ENCODE data around the gene STYX. TPM values are rescaled to one million over a fixed set of nuclear protein-coding genes. Genes with fewer than 3 reads are reported as not detected.

Gene STYX
- total RNA-seq, 3 donors from 2014 or later = 15.1 to 17.7 (median 16.0) TPM

GRCh38 chr14:52776816-52777215 is 46.9 kb downstream of the STYX start:
- intact Hi-C loops (cut with DNase I; ENCODE audit: low total_unique reads) = no loop called here
- no peaks in the 10 kb centered on the region for H3K9me3 ChIP-seq
- no peak overlapping the region for H3K27ac ChIP-seq
- H3K4me1 ChIP-seq = no peaks in the 10 kb centered on the region
- H3K36me3 ChIP-seq = no peaks in the 10 kb centered on the region
- TF ChIP-seq POLR2AphosphoS5 (IDR thresholded peaks at IDR 0.05) (no peak), POLR2A (IDR thresholded peaks at IDR 0.05) (no peak), CTCF (IDR thresholded peaks at IDR 0.05) (no peak)
- H3K4me3 ChIP-seq = no peak overlapping the region
- DNase-seq (ENCODE audit: low spot score in 2 of 2) = no peak
- no peaks in the 10 kb centered on the region for H3K27me3 ChIP-seq

GRCh38 chr14:52778702-52779101 is 48.7 kb downstream of the STYX start:
- Histone ChIP-seq H3K4me1 (no peaks in the 10 kb centered on the region), H3K27me3 (no peaks in the 10 kb centered on the region), H3K36me3 (no peaks in the 10 kb centered on the region), H3K9me3 (no peaks in the 10 kb centered on the region), H3K27ac (no peak overlapping the region), H3K4me3 (no peak overlapping the region)
- intact Hi-C loops (cut with DNase I; ENCODE audit: low total_unique reads) = no loop called here
- no peak for TF ChIP-seq POLR2A (IDR thresholded peaks at IDR 0.05)
- no peak for TF ChIP-seq POLR2AphosphoS5 (IDR thresholded peaks at IDR 0.05)
- TF ChIP-seq CTCF (IDR thresholded peaks at IDR 0.05) = no peak
- no peak for DNase-seq (ENCODE audit: low spot score in 2 of 2)

- Histone ChIP-seq H3K27ac (no peak overlapping the region), H3K27me3 (no peaks in the 10 kb centered on the region), H3K4me1 (no peaks in the 10 kb centered on the region), H3K36me3 (no peaks in the 10 kb centered on the region), H3K9me3 (no peaks in the 10 kb centered on the region), H3K4me3 (no peak overlapping the region)
- no peak for DNase-seq (ENCODE audit: low spot score in 2 of 2)
- intact Hi-C loops (cut with DNase I; ENCODE audit: low total_unique reads) = no loop called here
- TF ChIP-seq POLR2A (IDR thresholded peaks at IDR 0.05) (no peak), CTCF (IDR thresholded peaks at IDR 0.05) (no peak), POLR2AphosphoS5 (IDR thresholded peaks at IDR 0.05) (no peak)
These were observed 50.9 kb downstream of the STYX start for GRCh38 chr14:52780893-52781292.

GRCh38 chr14:52781629-52782028 is 51.7 kb downstream of the STYX start:
- Histone ChIP-seq H3K36me3 (no peaks in the 10 kb centered on the region), H3K27ac (no peak overlapping the region), H3K9me3 (no peaks in the 10 kb centered on the region), H3K4me1 (no peaks in the 10 kb centered on the region), H3K4me3 (no peak overlapping the region), H3K27me3 (no peaks in the 10 kb centered on the region)
- DNase-seq (ENCODE audit: low spot score in 2 of 2) = no peak
- intact Hi-C loops (cut with DNase I; ENCODE audit: low total_unique reads) = no loop called here
- TF ChIP-seq POLR2AphosphoS5 (IDR thresholded peaks at IDR 0.05) (no peak), POLR2A (IDR thresholded peaks at IDR 0.05) (no peak), CTCF (IDR thresholded peaks at IDR 0.05) (no peak)

- H3K9me3 ChIP-seq = no peaks in the 10 kb centered on the region
- DNase-seq (ENCODE audit: low spot score in 2 of 2) = no peak
- H3K27ac ChIP-seq = no peak overlapping the region
- H3K4me3 ChIP-seq = no peak overlapping the region
- H3K4me1 ChIP-seq = no peaks in the 10 kb centered on the region
- no peaks in the 10 kb centered on the region for H3K36me3 ChIP-seq
- no peak for TF ChIP-seq CTCF (IDR thresholded peaks at IDR 0.05)
- H3K27me3 ChIP-seq = no peaks in the 10 kb centered on the region
- intact Hi-C loops (cut with DNase I; ENCODE audit: low total_unique reads) = no loop called here
These were observed 53.2 kb downstream of the STYX start for GRCh38 chr14:52783206-52783605.
